ENCODE results near the gene NLRP9. TPM values are rescaled to one million over a fixed set of nuclear protein-coding genes. Genes with fewer than 3 reads are reported as not detected.

NLRP9 gene
- polyA plus RNA-seq, 1 experiment: not detected

DNA sequence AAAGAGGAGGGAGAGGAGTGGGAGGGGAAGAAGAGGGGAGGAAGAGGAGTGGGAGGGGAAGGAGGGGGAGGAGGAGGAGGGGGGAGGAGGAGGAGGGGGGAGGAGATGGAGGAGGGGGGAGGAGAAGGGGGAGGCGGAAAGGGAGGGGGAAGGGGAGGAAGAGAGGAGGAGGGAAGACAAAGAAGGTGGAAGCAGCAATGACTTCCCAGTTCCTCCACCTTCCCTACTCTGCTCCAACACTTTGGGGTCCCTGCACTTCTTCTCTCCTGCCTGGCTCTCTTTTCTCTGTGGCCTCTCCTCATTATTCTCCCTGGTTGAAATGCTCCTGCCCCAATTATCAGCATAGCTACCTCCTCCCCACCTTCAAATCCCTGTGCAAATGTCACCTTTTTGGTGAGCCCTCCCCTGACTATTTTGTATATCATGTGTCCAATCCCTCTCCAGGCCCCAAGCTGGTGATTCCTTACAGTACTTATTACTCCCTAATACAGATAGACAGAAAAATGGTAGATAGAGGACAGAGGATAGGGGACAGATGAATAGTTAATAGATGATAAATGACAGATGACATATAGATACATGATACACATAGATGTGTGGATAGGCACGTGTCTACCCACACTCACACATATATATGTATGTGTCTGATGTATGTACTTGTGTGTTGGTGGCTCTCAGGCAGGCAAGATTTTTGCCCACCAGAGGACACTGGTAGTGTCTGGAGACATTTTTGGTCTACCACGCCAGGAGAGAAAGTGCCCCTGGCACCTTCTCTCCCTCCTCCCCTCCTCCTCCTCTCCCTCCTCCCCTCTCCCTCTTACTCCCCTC lies 25.2 kb downstream of the NLRP9 start:
- CTCF ChIA-PET: no interaction called here
- H3K27ac ChIP-seq (ENCODE audit: low read depth, low read length): no peak overlapping the region
- no peak overlapping the region for H3K4me3 ChIP-seq (ENCODE audit: low read depth, low read length)
- TF ChIP-seq, protein P1, sequence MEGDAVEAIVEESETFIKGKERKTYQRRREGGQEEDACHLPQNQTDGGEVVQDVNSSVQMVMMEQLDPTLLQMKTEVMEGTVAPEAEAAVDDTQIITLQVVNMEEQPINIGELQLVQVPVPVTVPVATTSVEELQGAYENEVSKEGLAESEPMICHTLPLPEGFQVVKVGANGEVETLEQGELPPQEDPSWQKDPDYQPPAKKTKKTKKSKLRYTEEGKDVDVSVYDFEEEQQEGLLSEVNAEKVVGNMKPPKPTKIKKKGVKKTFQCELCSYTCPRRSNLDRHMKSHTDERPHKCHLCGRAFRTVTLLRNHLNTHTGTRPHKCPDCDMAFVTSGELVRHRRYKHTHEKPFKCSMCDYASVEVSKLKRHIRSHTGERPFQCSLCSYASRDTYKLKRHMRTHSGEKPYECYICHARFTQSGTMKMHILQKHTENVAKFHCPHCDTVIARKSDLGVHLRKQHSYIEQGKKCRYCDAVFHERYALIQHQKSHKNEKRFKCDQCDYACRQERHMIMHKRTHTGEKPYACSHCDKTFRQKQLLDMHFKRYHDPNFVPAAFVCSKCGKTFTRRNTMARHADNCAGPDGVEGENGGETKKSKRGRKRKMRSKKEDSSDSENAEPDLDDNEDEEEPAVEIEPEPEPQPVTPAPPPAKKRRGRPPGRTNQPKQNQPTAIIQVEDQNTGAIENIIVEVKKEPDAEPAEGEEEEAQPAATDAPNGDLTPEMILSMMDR (IDR thresholded peaks at IDR 0.05; ENCODE audit: low read depth, low read length): no peak
- POLR2A ChIA-PET: no interaction called here
- no peak for DNase-seq (ENCODE audit: low read depth, low spot score)
- H3K27me3 ChIP-seq (ENCODE audit: control insufficient read depth, insufficient read depth, low read length): no peaks in the 10 kb centered on the region
- peaks cover 18% of the 10 kb centered on the region for H3K9me3 ChIP-seq (ENCODE audit: control insufficient read depth, insufficient read depth, low read length)

DNA sequence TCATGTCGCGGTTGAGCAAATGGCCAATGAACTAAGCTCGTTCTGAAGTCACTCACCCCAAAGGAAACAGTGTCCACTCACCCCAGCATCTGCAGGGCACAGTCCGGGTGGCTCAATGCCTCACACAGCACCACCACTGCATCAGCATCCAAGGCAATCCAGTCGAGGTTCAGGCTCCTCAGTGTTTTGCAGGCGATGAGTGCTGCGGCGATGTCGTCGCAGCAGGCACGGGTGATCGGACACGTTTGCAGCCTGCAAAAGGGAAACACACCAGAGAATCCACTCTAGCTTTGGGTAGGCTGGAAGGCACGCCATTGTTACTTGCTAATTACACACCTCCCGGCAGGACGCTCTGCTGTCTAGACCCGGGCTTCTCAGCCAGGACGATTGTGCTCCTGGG lies 26.5 kb downstream of the NLRP9 start:
- TF ChIP-seq, protein P1 (IDR thresholded peaks at IDR 0.05; ENCODE audit: low read depth, low read length): no peak
- peaks cover 18% of the 10 kb centered on the region for H3K9me3 ChIP-seq (ENCODE audit: control insufficient read depth, insufficient read depth, low read length)
- ChIA-PET POLR2A (no interaction called here), CTCF (no interaction called here)
- DNase-seq (ENCODE audit: low read depth, low spot score): no peak
- H3K27me3 ChIP-seq (ENCODE audit: control insufficient read depth, insufficient read depth, low read length): no peaks in the 10 kb centered on the region
- no peak overlapping the region for H3K4me3 ChIP-seq (ENCODE audit: low read depth, low read length)
- no peak overlapping the region for H3K27ac ChIP-seq (ENCODE audit: low read depth, low read length)

DNA sequence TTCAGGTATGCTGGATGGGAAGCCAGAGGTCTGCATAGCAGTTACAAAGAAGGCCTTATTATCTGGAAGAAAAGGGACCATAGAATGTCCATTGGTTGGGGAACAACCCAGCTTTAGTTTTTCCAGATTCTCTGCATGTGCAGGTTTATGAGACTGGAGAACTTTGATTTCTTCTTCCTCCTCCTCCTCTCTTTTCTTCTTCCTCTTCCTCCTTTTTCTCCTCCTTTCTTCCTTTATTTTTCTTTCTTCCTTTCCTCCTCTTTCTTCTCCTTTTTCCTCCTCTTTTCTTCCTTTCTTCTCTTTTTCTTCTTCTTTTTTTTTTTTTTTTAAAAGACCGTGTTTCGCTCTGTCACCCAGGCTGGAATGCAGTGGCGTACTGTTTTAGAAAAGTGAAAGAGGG lies 32.2 kb downstream of the NLRP9 start:
- Histone ChIP-seq H3K4me3 (ENCODE audit: low read depth, low read length) (no peak overlapping the region), H3K9me3 (ENCODE audit: control insufficient read depth, insufficient read depth, low read length) (peaks cover 21% of the 10 kb centered on the region), H3K27me3 (ENCODE audit: control insufficient read depth, insufficient read depth, low read length) (no peaks in the 10 kb centered on the region), H3K27ac (ENCODE audit: low read depth, low read length) (no peak overlapping the region)
- TF ChIP-seq, protein P1 (IDR thresholded peaks at IDR 0.05; ENCODE audit: low read depth, low read length): no peak
- CTCF ChIA-PET: interaction anchor here (0.7 to 1.1 kb wide), 2 partner anchors 34 to 227 kb away, joined by 3 to 4 read pairs; no protein-coding TSS in a partner anchor
- POLR2A ChIA-PET: interaction anchor here (0.6 kb wide), 1 partner anchor 619 kb away, joined by 3 read pairs; no protein-coding TSS in a partner anchor
- DNase-seq (ENCODE audit: low read depth, low spot score): no peak

GRCh38 chr19:55704494-55705245 lies 33.5 kb downstream of the NLRP9 start:
- Histone ChIP-seq H3K27ac (ENCODE audit: low read depth, low read length) (no peak overlapping the region), H3K27me3 (ENCODE audit: control insufficient read depth, insufficient read depth, low read length) (no peaks in the 10 kb centered on the region), H3K9me3 (ENCODE audit: control insufficient read depth, insufficient read depth, low read length) (peaks cover 21% of the 10 kb centered on the region), H3K4me3 (ENCODE audit: low read depth, low read length) (no peak overlapping the region)
- ChIA-PET POLR2A (no interaction called here), CTCF (interaction anchor here (1.1 kb wide), 1 partner anchor 33 kb away, joined by 3 read pairs; no protein-coding TSS in a partner anchor)
- TF ChIP-seq, protein P1 (IDR thresholded peaks at IDR 0.05; ENCODE audit: low read depth, low read length): no peak; the same call in 1 of the 2 replicates
- DNase-seq (ENCODE audit: low read depth, low spot score): no peak
